Neural cell (in vitro differentiated cells): ENCODE results near the gene RPS5. TPM values are rescaled to one million over a fixed set of nuclear protein-coding genes. Genes with fewer than 3 reads are reported as not detected.

Experiments used
- H2AFZ ChIP-seq: fragments of 200-600, 300-800 bp; sonication (generic), shearing (Covaris generic); 2 replicates; pipeline ENCODE4 v1.6.0; 2014; ENCODE audit warnings: low read depth, mild to moderate bottlenecking, antibody characterized with exemption, low read length, moderate library complexity
- H3F3A ChIP-seq: fragments of 200-600 bp; shearing (Covaris generic); 2 replicates; pipeline ENCODE4 v1.6.1; 2016; ENCODE audit warnings: mild to moderate bottlenecking, moderate library complexity, mixed read lengths, antibody characterized with exemption, low read length; ENCODE audit not compliant: insufficient read depth, poor library complexity, severe bottlenecking
- H3K27ac ChIP-seq: fragments of 200-600, 300-800 bp; sonication (generic), shearing (Covaris generic); 2 replicates; pipeline ENCODE4 v1.5.1; 2014; ENCODE audit warnings: mild to moderate bottlenecking, low read length, moderate library complexity
- H3K27me3 ChIP-seq: fragments of 300-800, 200-600 bp; sonication (generic), shearing (Covaris generic); 2 replicates; pipeline ENCODE4 v1.6.0; 2014; ENCODE audit warnings: mild to moderate bottlenecking, low read depth, low read length, moderate library complexity; ENCODE audit not compliant: insufficient read depth
- H3K36me3 ChIP-seq: fragments of 300-800, 200-600 bp; sonication (generic), shearing (Covaris generic); 2 replicates; pipeline ENCODE4 v1.5.1; 2014; ENCODE audit warnings: mild to moderate bottlenecking, antibody characterized with exemption, low read length, moderate library complexity; ENCODE audit not compliant: insufficient read depth
- H3K4me2 ChIP-seq: fragments of 300-800, 200-600 bp; sonication (generic), shearing (Covaris generic); 2 replicates; pipeline ENCODE4 v1.6.0; 2014; ENCODE audit warnings: mild to moderate bottlenecking, low read length
- H3K4me3 ChIP-seq: fragments of 300-800, 200-600 bp; sonication (generic), shearing (Covaris generic); 2 replicates; pipeline ENCODE4 v1.5.1; 2014; ENCODE audit warnings: mild to moderate bottlenecking, low read length, moderate library complexity
- H3K79me2 ChIP-seq: fragments of 200-600 bp; shearing (Covaris generic); replicated peaks from 2 replicates; pipeline ENCODE4 v1.6.0; 2014; ENCODE audit warnings: mild to moderate bottlenecking, low read length, moderate library complexity; ENCODE audit not compliant: insufficient read depth
- H3K9ac ChIP-seq: fragments of 300-800, 200-600 bp; sonication (generic), shearing (Covaris generic); 2 replicates; pipeline ENCODE4 v1.6.1; 2016; ENCODE audit warnings: mild to moderate bottlenecking, low read length, mixed read lengths
- H3K9me2 ChIP-seq: fragments of 200-600 bp; shearing (Covaris generic); 2 replicates; pipeline ENCODE4 v1.6.1; 2016; ENCODE audit warnings: mild to moderate bottlenecking, low read length, mixed read lengths; ENCODE audit not compliant: insufficient read depth
- H3K9me3 ChIP-seq: fragments of 200-600, 300-800 bp; sonication (generic), shearing (Covaris generic); 2 replicates; pipeline ENCODE4 v1.6.1; 2016; ENCODE audit warnings: mild to moderate bottlenecking, mixed run types, low read length, moderate library complexity, mixed read lengths
- H4K20me1 ChIP-seq: fragments of 200-600 bp; shearing (Covaris generic); 2 replicates; pipeline ENCODE4 v1.6.1; 2016; ENCODE audit warnings: mild to moderate bottlenecking, mixed run types; ENCODE audit not compliant: insufficient read depth
- EP300 ChIP-seq: fragments of 450-650 bp; conservative IDR thresholded peaks from 2 replicates; pipeline ENCODE4 v1.6.1; 2014; ENCODE audit warnings: antibody characterized with exemption, mild to moderate bottlenecking, moderate library complexity; ENCODE audit not compliant: poor library complexity, severe bottlenecking
- EZH2 ChIP-seq: fragments of 200-600, 300-800 bp; shearing (Covaris generic), sonication (generic); IDR thresholded peaks from 2 replicates; pipeline ENCODE4 v1.6.1; 2014; ENCODE audit warnings: antibody characterized with exemption, low read length, borderline replicate concordance, mild to moderate bottlenecking; ENCODE audit not compliant: insufficient read depth, poor library complexity, severe bottlenecking
- MXI1 ChIP-seq: fragments of 450-650 bp; conservative IDR thresholded peaks from 2 replicates; pipeline ENCODE4 v1.6.1; 2014; ENCODE audit warnings: antibody characterized with exemption, mild to moderate bottlenecking; ENCODE audit not compliant: poor library complexity, severe bottlenecking
- POLR2AphosphoS5 ChIP-seq: IDR thresholded peaks from 2 replicates; pipeline ENCODE4 v1.6.1; 2012
- RAD21 ChIP-seq: fragments of 450-650 bp; conservative IDR thresholded peaks from 2 replicates; pipeline ENCODE4 v1.6.1; 2014; ENCODE audit warnings: antibody characterized with exemption, mild to moderate bottlenecking, moderate library complexity
- SMC3 ChIP-seq: fragments of 450-650 bp; conservative IDR thresholded peaks from 2 replicates; pipeline ENCODE4 v1.6.1; 2014; ENCODE audit warnings: antibody characterized with exemption, mild to moderate bottlenecking, moderate library complexity; ENCODE audit not compliant: poor library complexity
- TAF1 ChIP-seq: IDR thresholded peaks from 2 replicates; pipeline ENCODE4 v1.6.1; 2012; ENCODE audit warnings: low read depth
- polyA plus RNA-seq: library from polyadenylated mRNA; depleted of rRNA; stranded (reverse); fragments of >200 nt; gene quantifications from 2 replicates; pipeline ENCODE4 v1.2.3, GENCODE V29; 2014
- TF ChIP-seq, protein P1 (sequence below): IDR thresholded peaks from 2 replicates; pipeline ENCODE4 v1.6.1; 2012; ENCODE audit warnings: borderline replicate concordance
- TF ChIP-seq, protein P2 (sequence below): fragments of 450-650 bp; IDR thresholded peaks from 2 replicates; pipeline ENCODE4 v1.5.1; 2014; ENCODE audit warnings: antibody characterized with exemption, mild to moderate bottlenecking, moderate library complexity; ENCODE audit not compliant: poor library complexity, severe bottlenecking

RPS5 gene
- polyA plus RNA-seq, 1 donor from 2014 or later, result 1,514 TPM

DNA sequence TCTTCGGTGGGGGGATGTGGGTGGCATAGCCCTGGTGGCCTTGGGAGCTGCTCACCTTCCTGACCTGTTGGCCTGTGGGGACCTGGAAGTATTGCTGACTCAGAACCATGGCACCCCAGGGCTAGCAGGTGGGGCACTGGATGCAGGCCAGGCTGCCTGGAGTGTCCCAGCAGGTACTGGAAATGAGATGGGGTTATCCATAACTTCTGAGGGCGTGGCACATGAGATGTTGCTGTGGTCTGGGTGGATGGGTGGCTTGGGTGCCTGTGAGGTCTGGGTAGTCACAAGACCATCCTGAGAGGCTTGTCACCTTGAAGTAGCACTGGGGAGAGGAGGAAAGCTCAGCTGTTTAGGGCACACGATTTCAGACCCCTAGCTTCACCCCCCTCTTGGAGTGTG, 7.8 kb downstream of the RPS5 start:
- Histone ChIP-seq H3K27ac (no peak overlapping the region), H4K20me1 (no peaks in the 10 kb centered on the region), H3F3A (no peaks in the 10 kb centered on the region), H3K27me3 (no peaks in the 10 kb centered on the region), H3K79me2 (no peaks in the 10 kb centered on the region), H2AFZ (no peak overlapping the region), H3K9me2 (no peaks in the 10 kb centered on the region), H3K4me3 (no peak overlapping the region), H3K36me3 (no peaks in the 10 kb centered on the region), H3K9ac (no peak overlapping the region), H3K9me3 (no peaks in the 10 kb centered on the region), H3K4me2 (no peak overlapping the region)
- TF ChIP-seq TAF1 (no peak), POLR2AphosphoS5 (no peak), SMC3 (no peak), EZH2 (no peak), EP300 (no peak), MXI1 (no peak), RAD21 (no peak)
- TF ChIP-seq, protein P1, sequence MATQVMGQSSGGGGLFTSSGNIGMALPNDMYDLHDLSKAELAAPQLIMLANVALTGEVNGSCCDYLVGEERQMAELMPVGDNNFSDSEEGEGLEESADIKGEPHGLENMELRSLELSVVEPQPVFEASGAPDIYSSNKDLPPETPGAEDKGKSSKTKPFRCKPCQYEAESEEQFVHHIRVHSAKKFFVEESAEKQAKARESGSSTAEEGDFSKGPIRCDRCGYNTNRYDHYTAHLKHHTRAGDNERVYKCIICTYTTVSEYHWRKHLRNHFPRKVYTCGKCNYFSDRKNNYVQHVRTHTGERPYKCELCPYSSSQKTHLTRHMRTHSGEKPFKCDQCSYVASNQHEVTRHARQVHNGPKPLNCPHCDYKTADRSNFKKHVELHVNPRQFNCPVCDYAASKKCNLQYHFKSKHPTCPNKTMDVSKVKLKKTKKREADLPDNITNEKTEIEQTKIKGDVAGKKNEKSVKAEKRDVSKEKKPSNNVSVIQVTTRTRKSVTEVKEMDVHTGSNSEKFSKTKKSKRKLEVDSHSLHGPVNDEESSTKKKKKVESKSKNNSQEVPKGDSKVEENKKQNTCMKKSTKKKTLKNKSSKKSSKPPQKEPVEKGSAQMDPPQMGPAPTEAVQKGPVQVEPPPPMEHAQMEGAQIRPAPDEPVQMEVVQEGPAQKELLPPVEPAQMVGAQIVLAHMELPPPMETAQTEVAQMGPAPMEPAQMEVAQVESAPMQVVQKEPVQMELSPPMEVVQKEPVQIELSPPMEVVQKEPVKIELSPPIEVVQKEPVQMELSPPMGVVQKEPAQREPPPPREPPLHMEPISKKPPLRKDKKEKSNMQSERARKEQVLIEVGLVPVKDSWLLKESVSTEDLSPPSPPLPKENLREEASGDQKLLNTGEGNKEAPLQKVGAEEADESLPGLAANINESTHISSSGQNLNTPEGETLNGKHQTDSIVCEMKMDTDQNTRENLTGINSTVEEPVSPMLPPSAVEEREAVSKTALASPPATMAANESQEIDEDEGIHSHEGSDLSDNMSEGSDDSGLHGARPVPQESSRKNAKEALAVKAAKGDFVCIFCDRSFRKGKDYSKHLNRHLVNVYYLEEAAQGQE, result no peak
- TF ChIP-seq, protein P2, sequence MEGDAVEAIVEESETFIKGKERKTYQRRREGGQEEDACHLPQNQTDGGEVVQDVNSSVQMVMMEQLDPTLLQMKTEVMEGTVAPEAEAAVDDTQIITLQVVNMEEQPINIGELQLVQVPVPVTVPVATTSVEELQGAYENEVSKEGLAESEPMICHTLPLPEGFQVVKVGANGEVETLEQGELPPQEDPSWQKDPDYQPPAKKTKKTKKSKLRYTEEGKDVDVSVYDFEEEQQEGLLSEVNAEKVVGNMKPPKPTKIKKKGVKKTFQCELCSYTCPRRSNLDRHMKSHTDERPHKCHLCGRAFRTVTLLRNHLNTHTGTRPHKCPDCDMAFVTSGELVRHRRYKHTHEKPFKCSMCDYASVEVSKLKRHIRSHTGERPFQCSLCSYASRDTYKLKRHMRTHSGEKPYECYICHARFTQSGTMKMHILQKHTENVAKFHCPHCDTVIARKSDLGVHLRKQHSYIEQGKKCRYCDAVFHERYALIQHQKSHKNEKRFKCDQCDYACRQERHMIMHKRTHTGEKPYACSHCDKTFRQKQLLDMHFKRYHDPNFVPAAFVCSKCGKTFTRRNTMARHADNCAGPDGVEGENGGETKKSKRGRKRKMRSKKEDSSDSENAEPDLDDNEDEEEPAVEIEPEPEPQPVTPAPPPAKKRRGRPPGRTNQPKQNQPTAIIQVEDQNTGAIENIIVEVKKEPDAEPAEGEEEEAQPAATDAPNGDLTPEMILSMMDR, result no peak

DNA sequence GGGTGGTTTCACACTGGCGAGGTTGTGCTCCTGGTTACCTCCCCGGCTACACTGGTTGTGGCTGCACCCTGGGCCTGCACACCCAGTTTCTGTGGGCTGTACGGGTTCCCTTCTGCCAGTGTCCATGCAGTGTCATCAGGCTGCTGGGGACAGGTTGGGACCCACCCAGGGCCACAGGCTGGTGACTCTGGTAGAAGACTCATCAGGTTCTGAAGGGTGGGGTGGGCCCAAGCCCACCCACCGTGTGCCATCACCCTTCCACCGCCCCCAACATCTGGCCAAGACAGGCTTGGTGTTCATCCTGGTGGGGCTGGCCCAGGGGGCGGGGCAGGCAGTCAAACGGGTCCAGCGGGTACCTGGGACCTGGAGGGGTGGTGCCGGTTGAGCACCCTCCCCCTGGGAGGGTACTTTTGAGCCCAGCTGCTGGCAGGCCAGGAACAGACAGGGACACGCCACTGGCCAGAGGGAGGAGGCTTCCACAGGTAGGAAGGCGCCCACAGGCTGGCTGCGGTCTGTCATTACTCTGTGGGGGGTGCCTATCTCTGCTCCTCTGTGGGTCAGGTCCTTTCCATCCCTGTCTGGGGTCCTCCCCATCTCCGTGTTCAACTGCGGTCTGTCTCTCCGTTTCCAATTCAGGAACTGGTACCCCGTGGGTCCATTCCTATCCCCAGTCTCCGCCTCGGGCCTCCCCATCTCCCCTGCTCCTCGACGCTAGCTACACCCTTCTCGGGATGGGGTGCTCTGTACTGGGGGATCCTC, 8.3 kb downstream of the RPS5 start, which contains the start of gene RNF225:
RNF225 (plus strand) TSS at position 437 of the 759 bp plus-strand sequence. CDS start 434 bp downstream, outside the sequence.
- no peaks in the 10 kb centered on the region for H3K9me3 ChIP-seq
- H4K20me1 ChIP-seq, result no peaks in the 10 kb centered on the region
- H2AFZ ChIP-seq, result no peak within 1 kb of the TSS
- no peaks in the 10 kb centered on the region for H3K27me3 ChIP-seq
- H3K36me3 ChIP-seq, result no peaks in the 10 kb centered on the region
- no peak within 1 kb of the TSS for H3K27ac ChIP-seq
- H3K9me2 ChIP-seq, result no peaks in the 10 kb centered on the region
- no peak within 1 kb of the TSS for H3K9ac ChIP-seq
- H3K79me2 ChIP-seq, result peaks cover 2% of the 10 kb centered on the region
- H3K4me2 ChIP-seq, result no peak within 1 kb of the TSS
- H3K4me3 ChIP-seq, result no peak within 1 kb of the TSS
- TF ChIP-seq EZH2 (no peak), EP300 (no peak), POLR2AphosphoS5 (no peak), TAF1 (no peak), RAD21 (no peak), SMC3 (no peak), MXI1 (no peak)
- TF ChIP-seq, protein P2, result no peak
- TF ChIP-seq, protein P1, result no peak
- H3F3A ChIP-seq, result no peaks in the 10 kb centered on the region
